MG63 (cell line): ENCODE data around the gene SUPT20HL1. TPM values are rescaled to one million over a fixed set of nuclear protein-coding genes. Genes with fewer than 3 reads are reported as not detected.
"Not testable (repeated sequence)": the region's sequence is repeated elsewhere in the genome, so short reads cannot be mapped to it uniquely, and the experiment has no call there.

ENCODE experiments used
- DNase-seq: peaks from one replicate; pipeline ENCODE4 v3.0.0-alpha.2; 2020
- H3K27me3 ChIP-seq: fragments of 250-450 bp; sonication (Bioruptor Pico); 2 replicates; pipeline ENCODE4 v1.5.1; 2020; ENCODE audit warnings: mild to moderate bottlenecking, moderate library complexity
- H3K36me3 ChIP-seq: fragments of 250-450 bp; sonication (Bioruptor Pico); 2 replicates; pipeline ENCODE4 v1.5.1; 2020; ENCODE audit warnings: mild to moderate bottlenecking, moderate library complexity
- H3K4me3 ChIP-seq: fragments of 250-450 bp; sonication (Bioruptor Pico); 2 replicates; pipeline ENCODE4 v1.5.1; 2020; ENCODE audit warnings: mild to moderate bottlenecking, moderate library complexity
- H3K9me3 ChIP-seq: fragments of 250-450 bp; sonication (Bioruptor Pico); 2 replicates; pipeline ENCODE4 v1.5.1; 2020; ENCODE audit warnings: mild to moderate bottlenecking, moderate library complexity
- total RNA-seq: library from RNA; depleted of rRNA; stranded (reverse); fragments of >200 nt; shearing (Covaris generic); gene quantifications from 2 replicates; pipeline ENCODE4 v1.2.3, GENCODE V29; 2014; ENCODE audit warnings: low replicate concordance; rRNA removed

SUPT20HL1 gene
- total RNA-seq = not detected in 2 replicates

GRCh38 chrX:24360272-24360671, at the start of gene SUPT20HL1:
Gene SUPT20HL1 (plus strand): TSS chrX:24360639. CDS start chrX:24362761, 2,122 bp downstream.
- H3K27me3 ChIP-seq = no peaks in the 10 kb centered on the region
- no peak for DNase-seq
- no peaks in the 10 kb centered on the region for H3K36me3 ChIP-seq
- H3K9me3 ChIP-seq = no peaks in the 10 kb centered on the region
- H3K4me3 ChIP-seq = no peak within 1 kb of the TSS

GRCh38 chrX:24310916-24311315, 49.5 kb upstream of the SUPT20HL1 start:
- DNase-seq, H3K9me3 ChIP-seq, H3K4me3 ChIP-seq, H3K27me3 ChIP-seq, H3K36me3 ChIP-seq: not testable (repeated sequence)

- DNase-seq = not testable (repeated sequence)
Observed at GRCh38 chrX:24311507-24312248, 48.8 kb upstream of the SUPT20HL1 start.

GRCh38 chrX:24312249-24312607, 48.2 kb upstream of the SUPT20HL1 start:
- not testable (repeated sequence) for H3K36me3 ChIP-seq, H3K4me3 ChIP-seq, H3K9me3 ChIP-seq, H3K27me3 ChIP-seq, DNase-seq

More at GRCh38 chrX:24311507-24312248, 48.8 kb upstream of the SUPT20HL1 start:
- H3K36me3 ChIP-seq, H3K27me3 ChIP-seq, H3K9me3 ChIP-seq, H3K4me3 ChIP-seq: not testable (repeated sequence)

- no peaks in the 10 kb centered on the region for H3K36me3 ChIP-seq
- no peak for DNase-seq
- no peaks in the 10 kb centered on the region for H3K27me3 ChIP-seq
- H3K9me3 ChIP-seq = no peaks in the 10 kb centered on the region
- H3K4me3 ChIP-seq = no peak within 1 kb of the TSS
Observed at GRCh38 chrX:24314019-24314635, 46.3 kb upstream of the SUPT20HL1 start, which contains the start of gene SUPT20HL2. Gene SUPT20HL2 (minus strand): TSS chrX:24314069. CDS start chrX:24313315, 754 bp downstream.

- H3K27me3 ChIP-seq = no peaks in the 10 kb centered on the region
- H3K36me3 ChIP-seq = no peaks in the 10 kb centered on the region
- no peaks in the 10 kb centered on the region for H3K9me3 ChIP-seq
- H3K4me3 ChIP-seq = no peak overlapping the region
- no peak for DNase-seq
Observed at GRCh38 chrX:24316111-24316510, 44.3 kb upstream of the SUPT20HL1 start.

GRCh38 chrX:24317567-24317966, 42.9 kb upstream of the SUPT20HL1 start:
- no peak overlapping the region for H3K4me3 ChIP-seq
- no peaks in the 10 kb centered on the region for H3K9me3 ChIP-seq
- no peak for DNase-seq
- no peaks in the 10 kb centered on the region for H3K27me3 ChIP-seq
- no peaks in the 10 kb centered on the region for H3K36me3 ChIP-seq

- Histone ChIP-seq H3K4me3 (no peak overlapping the region), H3K27me3 (no peaks in the 10 kb centered on the region), H3K36me3 (no peaks in the 10 kb centered on the region), H3K9me3 (peaks cover 2% of the 10 kb centered on the region; the same call in 1 of the 2 replicates)
- no peak for DNase-seq
Observed at GRCh38 chrX:24321741-24322395, 38.6 kb upstream of the SUPT20HL1 start.

GRCh38 chrX:24325231-24325630, 35.2 kb upstream of the SUPT20HL1 start:
- Histone ChIP-seq H3K4me3 (no peak overlapping the region), H3K27me3 (no peaks in the 10 kb centered on the region), H3K36me3 (no peaks in the 10 kb centered on the region), H3K9me3 (peaks cover 2% of the 10 kb centered on the region; the same call in 1 of the 2 replicates)
- no peak for DNase-seq

GRCh38 chrX:24332878-24333277, 27.6 kb upstream of the SUPT20HL1 start:
- no peaks in the 10 kb centered on the region for H3K27me3 ChIP-seq
- H3K4me3 ChIP-seq = no peak overlapping the region
- H3K9me3 ChIP-seq = no peaks in the 10 kb centered on the region
- DNase-seq = no peak
- no peaks in the 10 kb centered on the region for H3K36me3 ChIP-seq

- no peak overlapping the region for H3K4me3 ChIP-seq
- no peaks in the 10 kb centered on the region for H3K36me3 ChIP-seq
- no peak for DNase-seq
- H3K27me3 ChIP-seq = no peaks in the 10 kb centered on the region
- H3K9me3 ChIP-seq = no peaks in the 10 kb centered on the region
Observed at GRCh38 chrX:24333371-24333770, 27.1 kb upstream of the SUPT20HL1 start.

- Histone ChIP-seq H3K9me3 (no peaks in the 10 kb centered on the region), H3K4me3 (no peak overlapping the region), H3K27me3 (no peaks in the 10 kb centered on the region), H3K36me3 (no peaks in the 10 kb centered on the region)
- DNase-seq = no peak
Observed at GRCh38 chrX:24334461-24334860, 26.0 kb upstream of the SUPT20HL1 start.

- no peak for DNase-seq
- Histone ChIP-seq H3K4me3 (no peak overlapping the region), H3K36me3 (no peaks in the 10 kb centered on the region), H3K9me3 (no peaks in the 10 kb centered on the region), H3K27me3 (no peaks in the 10 kb centered on the region)
Observed at GRCh38 chrX:24335871-24336270, 24.6 kb upstream of the SUPT20HL1 start.

- Histone ChIP-seq H3K4me3 (no peak overlapping the region), H3K27me3 (no peaks in the 10 kb centered on the region)
- DNase-seq = no peak
Observed at GRCh38 chrX:24339911-24340310, 20.5 kb upstream of the SUPT20HL1 start.

GRCh38 chrX:24340501-24340900, 19.9 kb upstream of the SUPT20HL1 start:
- no peak overlapping the region for H3K4me3 ChIP-seq
- no peak for DNase-seq
- H3K9me3 ChIP-seq = no peaks in the 10 kb centered on the region
- no peaks in the 10 kb centered on the region for H3K36me3 ChIP-seq
- H3K27me3 ChIP-seq = no peaks in the 10 kb centered on the region

More at GRCh38 chrX:24339911-24340310, 20.5 kb upstream of the SUPT20HL1 start:
- Histone ChIP-seq H3K36me3 (no peaks in the 10 kb centered on the region), H3K9me3 (no peaks in the 10 kb centered on the region)

- DNase-seq = peak; percentile 4
- Histone ChIP-seq H3K36me3 (no peaks in the 10 kb centered on the region), H3K27me3 (no peaks in the 10 kb centered on the region), H3K4me3 (no peak overlapping the region), H3K9me3 (no peaks in the 10 kb centered on the region)
Observed at GRCh38 chrX:24341795-24342194, 18.6 kb upstream of the SUPT20HL1 start.

- H3K36me3 ChIP-seq = no peaks in the 10 kb centered on the region
- no peak for DNase-seq
- no peaks in the 10 kb centered on the region for H3K27me3 ChIP-seq
- no peak overlapping the region for H3K4me3 ChIP-seq
- no peaks in the 10 kb centered on the region for H3K9me3 ChIP-seq
Observed at GRCh38 chrX:24343719-24344118, 16.7 kb upstream of the SUPT20HL1 start.
